MM.1S (cell line): ENCODE measurements around the gene BRIP1.

Experiments used
- DNase-seq: peaks from one replicate; pipeline ENCODE4 v3.0.0-alpha.2; 2015
- H2AFZ ChIP-seq: fragments of 300-600 bp; sonication (generic); 2 replicates; pipeline ENCODE4 v1.6.0; 2016; ENCODE audit warnings: antibody characterized with exemption, low read length
- H3F3A ChIP-seq: fragments of 300-600 bp; sonication (generic); 2 replicates; pipeline ENCODE4 v1.6.1; 2016; ENCODE audit warnings: mild to moderate bottlenecking, antibody characterized with exemption, low read length, moderate library complexity, mixed read lengths; ENCODE audit not compliant: insufficient read depth
- H3K27ac ChIP-seq: fragments of 300-600 bp; sonication (generic); 2 replicates; pipeline ENCODE4 v1.5.1; 2016; ENCODE audit warnings: mild to moderate bottlenecking, low read length
- H3K27me3 ChIP-seq: fragments of 300-600 bp; sonication (generic); replicated peaks from 2 replicates; pipeline ENCODE4 v1.6.0; 2016; ENCODE audit warnings: low read length; ENCODE audit not compliant: insufficient read depth
- H3K36me3 ChIP-seq: fragments of 300-600 bp; sonication (generic); replicated peaks from 2 replicates; pipeline ENCODE4 v1.6.1; 2016; ENCODE audit warnings: mild to moderate bottlenecking, low read length, mixed read lengths; ENCODE audit not compliant: insufficient read depth
- H3K4me1 ChIP-seq: fragments of 300-600 bp; sonication (generic); 2 replicates; pipeline ENCODE4 v1.6.1; 2016; ENCODE audit warnings: low read length, mixed read lengths
- H3K4me2 ChIP-seq: fragments of 300-600 bp; sonication (generic); 2 replicates; pipeline ENCODE4 v1.6.0; 2016; ENCODE audit warnings: low read depth, low read length
- H3K4me3 ChIP-seq: fragments of 300-600 bp; sonication (generic); 2 replicates; pipeline ENCODE4 v1.5.1; 2016; ENCODE audit warnings: low read length, mixed read lengths
- H3K79me2 ChIP-seq: fragments of 300-600 bp; sonication (generic); 2 replicates; pipeline ENCODE4 v1.6.1; 2016; ENCODE audit warnings: mixed run types, low read length, mixed read lengths
- H3K9ac ChIP-seq: fragments of 300-600 bp; sonication (generic); 2 replicates; pipeline ENCODE4 v1.6.1; 2016; ENCODE audit warnings: low read length, mixed read lengths
- H3K9me2 ChIP-seq: fragments of 300-600 bp; sonication (generic); replicated peaks from 2 replicates; pipeline ENCODE4 v1.6.1; 2016; ENCODE audit warnings: mild to moderate bottlenecking, low read length, mixed read lengths; ENCODE audit not compliant: insufficient read depth
- H3K9me3 ChIP-seq: fragments of 300-600 bp; sonication (generic); replicated peaks from 2 replicates; pipeline ENCODE4 v1.6.1; 2016; ENCODE audit warnings: mild to moderate bottlenecking, low read length, mixed read lengths; ENCODE audit not compliant: insufficient read depth
- H4K20me1 ChIP-seq: fragments of 300-600 bp; sonication (generic); 2 replicates; pipeline ENCODE4 v1.6.1; 2016; ENCODE audit warnings: mild to moderate bottlenecking, low read length, moderate library complexity, mixed read lengths; ENCODE audit not compliant: insufficient read depth
- EZH2 ChIP-seq: fragments of 300-600 bp; sonication (generic); optimal IDR thresholded peaks from 2 replicates; pipeline ENCODE3; 2017; ENCODE audit warnings: low read depth, mild to moderate bottlenecking, antibody characterized with exemption, low read length, mixed read lengths
- EZH2phosphoT487 ChIP-seq: fragments of 300-600 bp; sonication (generic); IDR thresholded peaks from 2 replicates; pipeline ENCODE4 v1.6.1; 2018; ENCODE audit warnings: antibody characterized with exemption, low read length
- TF ChIP-seq, protein P1 (sequence below): fragments of 300-600 bp; sonication (generic); IDR thresholded peaks from 2 replicates; pipeline ENCODE4 v1.5.1; 2016; ENCODE audit warnings: antibody characterized with exemption, low read length, mixed read lengths

BRIP1 gene

DNA sequence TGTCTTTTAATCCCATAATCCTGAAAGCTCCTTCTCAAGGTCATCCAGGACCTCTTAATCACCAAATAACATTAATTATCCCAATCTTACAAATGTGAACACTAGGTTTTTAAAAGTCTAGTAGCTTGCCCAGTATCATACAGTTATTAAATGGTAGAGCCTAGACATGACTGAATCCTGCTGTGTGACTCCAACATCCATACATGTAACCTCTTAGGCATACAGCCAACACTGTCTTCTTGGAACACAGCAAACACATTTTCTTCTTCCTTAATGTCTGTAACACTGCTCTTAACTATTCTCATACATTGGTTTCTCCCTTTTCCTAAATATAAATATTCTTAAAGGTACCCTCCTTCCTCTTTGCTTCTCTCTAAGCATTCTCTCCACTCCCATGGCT, 13.7 kb downstream of the BRIP1 start:
- H2AFZ ChIP-seq, result no peak overlapping the region
- DNase-seq, result no peak
- H3K9me3 ChIP-seq, result no peaks in the 10 kb centered on the region
- peaks cover 10% of the 10 kb centered on the region; the same call in 1 of the 2 replicates for H3K79me2 ChIP-seq
- no peaks in the 10 kb centered on the region for H3K4me1 ChIP-seq
- H3K9me2 ChIP-seq, result no peaks in the 10 kb centered on the region
- H3K4me3 ChIP-seq, result no peak overlapping the region
- H3F3A ChIP-seq, result no peaks in the 10 kb centered on the region
- no peak overlapping the region for H3K27ac ChIP-seq
- no peaks in the 10 kb centered on the region for H3K27me3 ChIP-seq
- H3K36me3 ChIP-seq, result peaks cover 5% of the 10 kb centered on the region; the same call in 1 of the 2 replicates
- no peaks in the 10 kb centered on the region; the same call in 1 of the 2 replicates for H4K20me1 ChIP-seq
- H3K9ac ChIP-seq, result no peak overlapping the region
- TF ChIP-seq, protein P1, sequence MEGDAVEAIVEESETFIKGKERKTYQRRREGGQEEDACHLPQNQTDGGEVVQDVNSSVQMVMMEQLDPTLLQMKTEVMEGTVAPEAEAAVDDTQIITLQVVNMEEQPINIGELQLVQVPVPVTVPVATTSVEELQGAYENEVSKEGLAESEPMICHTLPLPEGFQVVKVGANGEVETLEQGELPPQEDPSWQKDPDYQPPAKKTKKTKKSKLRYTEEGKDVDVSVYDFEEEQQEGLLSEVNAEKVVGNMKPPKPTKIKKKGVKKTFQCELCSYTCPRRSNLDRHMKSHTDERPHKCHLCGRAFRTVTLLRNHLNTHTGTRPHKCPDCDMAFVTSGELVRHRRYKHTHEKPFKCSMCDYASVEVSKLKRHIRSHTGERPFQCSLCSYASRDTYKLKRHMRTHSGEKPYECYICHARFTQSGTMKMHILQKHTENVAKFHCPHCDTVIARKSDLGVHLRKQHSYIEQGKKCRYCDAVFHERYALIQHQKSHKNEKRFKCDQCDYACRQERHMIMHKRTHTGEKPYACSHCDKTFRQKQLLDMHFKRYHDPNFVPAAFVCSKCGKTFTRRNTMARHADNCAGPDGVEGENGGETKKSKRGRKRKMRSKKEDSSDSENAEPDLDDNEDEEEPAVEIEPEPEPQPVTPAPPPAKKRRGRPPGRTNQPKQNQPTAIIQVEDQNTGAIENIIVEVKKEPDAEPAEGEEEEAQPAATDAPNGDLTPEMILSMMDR, result no peak
- H3K4me2 ChIP-seq, result no peak overlapping the region

DNA sequence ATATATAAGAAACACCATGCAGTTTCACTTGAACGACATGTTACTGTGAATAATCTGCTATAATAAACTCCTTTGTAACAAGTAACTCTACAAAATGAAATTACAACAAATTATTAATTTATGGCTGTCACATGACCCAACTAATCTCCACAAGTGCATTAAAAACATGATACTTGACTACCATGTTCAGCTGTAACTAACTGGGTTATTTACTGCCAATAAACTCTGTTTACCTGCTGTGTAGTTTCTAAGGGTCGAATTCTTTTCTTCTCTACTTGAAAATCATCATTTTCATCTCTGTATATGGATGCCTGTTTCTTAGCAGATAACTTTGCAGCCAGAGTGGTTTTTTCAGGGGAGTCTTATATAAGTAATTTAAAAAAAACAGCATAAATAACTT, 14.4 kb downstream of the BRIP1 start:
- TF ChIP-seq EZH2 (no peak), EZH2phosphoT487 (no peak)
- TF ChIP-seq, protein P1, result no peak
- Histone ChIP-seq H3K36me3 (peaks cover 5% of the 10 kb centered on the region; the same call in 1 of the 2 replicates), H3K9me3 (no peaks in the 10 kb centered on the region), H3K27me3 (no peaks in the 10 kb centered on the region), H3K9ac (no peak overlapping the region), H3K4me2 (no peak overlapping the region), H3K79me2 (peaks cover 6% of the 10 kb centered on the region; the same call in 1 of the 2 replicates), H3K27ac (no peak overlapping the region), H3K4me3 (no peak overlapping the region), H4K20me1 (no peaks in the 10 kb centered on the region; the same call in 1 of the 2 replicates), H3K9me2 (no peaks in the 10 kb centered on the region), H2AFZ (no peak overlapping the region), H3F3A (no peaks in the 10 kb centered on the region), H3K4me1 (no peaks in the 10 kb centered on the region)
- no peak for DNase-seq

DNA sequence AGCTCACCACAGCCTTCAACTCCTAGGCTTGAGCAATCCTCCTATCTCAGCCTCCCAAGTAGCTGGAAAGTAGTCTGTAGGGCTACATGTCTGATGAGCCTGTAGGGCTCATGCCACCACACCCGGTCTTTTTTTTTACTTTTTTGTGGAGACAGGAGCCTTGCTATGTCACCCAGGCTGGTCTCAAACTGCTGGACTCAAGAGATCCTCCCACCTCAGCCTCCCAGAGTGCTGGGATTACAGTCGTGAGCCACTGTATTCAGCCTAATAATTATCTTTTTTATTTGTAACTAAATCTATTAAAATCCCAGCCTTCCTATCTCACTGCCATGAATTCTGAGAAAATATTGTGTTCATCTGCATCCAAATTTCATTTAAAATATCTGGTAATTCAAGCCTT, 15.1 kb downstream of the BRIP1 start:
- Histone ChIP-seq H3K36me3 (peaks cover 5% of the 10 kb centered on the region; the same call in 1 of the 2 replicates), H3K9me2 (no peaks in the 10 kb centered on the region), H3K4me2 (no peak overlapping the region), H3K79me2 (no peaks in the 10 kb centered on the region), H3K9ac (no peak overlapping the region), H2AFZ (no peak overlapping the region), H3K9me3 (no peaks in the 10 kb centered on the region), H4K20me1 (no peaks in the 10 kb centered on the region; the same call in 1 of the 2 replicates), H3K27me3 (no peaks in the 10 kb centered on the region), H3K27ac (no peak overlapping the region), H3F3A (no peaks in the 10 kb centered on the region), H3K4me1 (no peaks in the 10 kb centered on the region), H3K4me3 (no peak overlapping the region)
- no peak for DNase-seq
- TF ChIP-seq EZH2, result no peak
- TF ChIP-seq, protein P1, result no peak
- no peak for TF ChIP-seq EZH2phosphoT487
